ENCODE results near the gene MYH10. TPM values are rescaled to one million over a fixed set of nuclear protein-coding genes. Genes with fewer than 3 reads are reported as not detected.

The MYH10 gene
- total and polyA plus RNA-seq, 12 donors, result 10.3 to 61.0 (median 36.2) TPM

GRCh38 chr17:8442310-8442709 lies 188.2 kb downstream of the MYH10 start:
- Histone ChIP-seq H3K27me3 (no peaks in the 10 kb centered on the region), H3K9me3 (no peaks in the 10 kb centered on the region), H3K4me3 (no peak overlapping the region), H3K27ac (peak overlapping the region in 1 of 10 donors; percentile 50), H3K36me3 (peaks cover 0 to 67% (median 10%) of the 10 kb centered on the region in 9 donors), H3K4me1 (peaks cover 0 to 88% (median 66%) of the 10 kb centered on the region in 9 donors)
- intact Hi-C loops (cut with DNase I), result loop anchor here in 1 of 10 donors (10.0 kb wide), 1 partner anchor 58 kb away; the partner anchor contains the start of gene RPL26
- WGBS, 2 donors, result 92 to 95% methylated on average over 2 of the region's 2 CpGs
- ATAC-seq (no peak), DNase-seq (no peak)
- no peak for TF ChIP-seq CTCF (IDR thresholded peaks at IDR 0.05)

GRCh38 chr17:8441690-8442089 lies 188.8 kb downstream of the MYH10 start:
- intact Hi-C loops (cut with DNase I), result loop anchor here in 1 of 10 donors (10.0 kb wide), 1 partner anchor 57 kb away; the partner anchor contains the start of gene RPL26
- H3K27me3 ChIP-seq, result no peaks in the 10 kb centered on the region
- peaks cover 0 to 61% (median 4%) of the 10 kb centered on the region in 9 donors for H3K36me3 ChIP-seq
- H3K4me1 ChIP-seq, result peaks cover 0 to 88% (median 69%) of the 10 kb centered on the region in 9 donors
- no peak for TF ChIP-seq CTCF (IDR thresholded peaks at IDR 0.05)
- DNase-seq (no peak), ATAC-seq (peak in 4 of 8 donors; percentile 43 to 78 (median 66))
- H3K27ac ChIP-seq, result peak overlapping the region in 3 of 10 donors; percentile 7 to 50 (median 43)
- H3K9me3 ChIP-seq, result no peaks in the 10 kb centered on the region
- H3K4me3 ChIP-seq, result no peak overlapping the region
- 65 to 71% methylated on average over 2 of the region's 2 CpGs for WGBS, 2 donors

GRCh38 chr17:8439681-8440080 lies 190.8 kb downstream of the MYH10 start:
- Histone ChIP-seq H3K4me1 (peaks cover 0 to 76% (median 53%) of the 10 kb centered on the region in 9 donors), H3K9me3 (no peaks in the 10 kb centered on the region), H3K27ac (no peak overlapping the region), H3K36me3 (peaks cover 0 to 41% (median 0%) of the 10 kb centered on the region in 9 donors), H3K27me3 (no peaks in the 10 kb centered on the region), H3K4me3 (no peak overlapping the region)
- intact Hi-C loops (cut with DNase I), result loop anchor here in 2 of 10 donors (10.0 kb wide), 1 partner anchor 55 kb away; the partner anchor contains the start of gene RPL26 (in 2 of the 2)
- DNase-seq (no peak), ATAC-seq (no peak)
- TF ChIP-seq CTCF (IDR thresholded peaks at IDR 0.05), result no peak
- 96 to 98% methylated on average over 3 of the region's 3 CpGs for WGBS, 2 donors

- no peak for ATAC-seq
- Histone ChIP-seq H3K4me3 (no peak overlapping the region), H3K27ac (no peak overlapping the region), H3K9me3 (no peaks in the 10 kb centered on the region), H3K27me3 (no peaks in the 10 kb centered on the region), H3K4me1 (peaks cover 0 to 66% (median 50%) of the 10 kb centered on the region in 9 donors), H3K36me3 (peaks cover 0 to 31% (median 0%) of the 10 kb centered on the region in 9 donors)
- intact Hi-C loops (cut with DNase I), result loop anchor here in 1 of 10 donors (10.0 kb wide), 1 partner anchor 54 kb away; the partner anchor contains the start of gene RPL26
- no peak for DNase-seq
- 82 to 83% methylated on average over 5 of the region's 5 CpGs for WGBS, 2 donors
- no peak for TF ChIP-seq CTCF (IDR thresholded peaks at IDR 0.05)
Observed at GRCh38 chr17:8438441-8438840, 192.1 kb downstream of the MYH10 start.
